Subcutaneous abdominal adipose tissue (tissue), 5 donors: ENCODE data around the gene GLT8D1.

Experiments
- H3K27ac ChIP-seq: one replicate; pipeline ENCODE4 v1.7.0; 2013; ENCODE audit warnings: low read depth, mild to moderate bottlenecking, inconsistent platforms, low read length, moderate library complexity
- H3K27me3 ChIP-seq, 5 donors: one replicate each; pipeline ENCODE4 v1.7.0; 2013; ENCODE audit warnings: low read length in 5 of 5, inconsistent platforms in 1 of 5; ENCODE audit not compliant: control insufficient read depth in 5 of 5, insufficient read depth in 4 of 5
- H3K36me3 ChIP-seq, 5 donors: one replicate each; pipeline ENCODE4 v1.7.0; 2013; ENCODE audit warnings: low read length in 5 of 5; ENCODE audit not compliant: control insufficient read depth in 5 of 5, insufficient read depth in 5 of 5
- H3K4me1 ChIP-seq, 5 donors: one replicate each; pipeline ENCODE4 v1.7.0; 2013; ENCODE audit warnings: low read length in 5 of 5, mild to moderate bottlenecking in 3 of 5, moderate library complexity in 1 of 5; ENCODE audit not compliant: control insufficient read depth in 5 of 5, insufficient read depth in 5 of 5
- H3K4me3 ChIP-seq, 5 donors: one replicate each; pipeline ENCODE4 v1.7.0; 2013; ENCODE audit warnings: low read length in 5 of 5, low read depth in 1 of 5
- H3K9ac ChIP-seq, 5 donors: one replicate each; pipeline ENCODE4 v1.7.0; 2013; ENCODE audit warnings: low read length in 5 of 5, mild to moderate bottlenecking in 4 of 5, moderate library complexity in 3 of 5
- H3K9me3 ChIP-seq, 5 donors: one replicate each; pipeline ENCODE4 v1.7.0; 2013; ENCODE audit warnings: low read length in 5 of 5; ENCODE audit not compliant: control insufficient read depth in 5 of 5
- donor health status: healthy.
- donor health status: healthy.
- donor health status: healthy.
- donor health status: healthy.
- donor health status: healthy.

Gene GLT8D1

GRCh38 chr3:52694528-52695189 is 10.9 kb downstream of the GLT8D1 start:
- no peak overlapping the region for H3K27ac ChIP-seq
- H3K27me3 ChIP-seq, result no peaks in the 10 kb centered on the region
- H3K4me3 ChIP-seq, result no peak overlapping the region
- H3K4me1 ChIP-seq, result no peaks in the 10 kb centered on the region
- H3K36me3 ChIP-seq, result peaks cover 62 to 89% (median 75%) of the 10 kb centered on the region in 5 donors
- H3K9ac ChIP-seq, result no peak overlapping the region
- H3K9me3 ChIP-seq, result no peaks in the 10 kb centered on the region

DNA sequence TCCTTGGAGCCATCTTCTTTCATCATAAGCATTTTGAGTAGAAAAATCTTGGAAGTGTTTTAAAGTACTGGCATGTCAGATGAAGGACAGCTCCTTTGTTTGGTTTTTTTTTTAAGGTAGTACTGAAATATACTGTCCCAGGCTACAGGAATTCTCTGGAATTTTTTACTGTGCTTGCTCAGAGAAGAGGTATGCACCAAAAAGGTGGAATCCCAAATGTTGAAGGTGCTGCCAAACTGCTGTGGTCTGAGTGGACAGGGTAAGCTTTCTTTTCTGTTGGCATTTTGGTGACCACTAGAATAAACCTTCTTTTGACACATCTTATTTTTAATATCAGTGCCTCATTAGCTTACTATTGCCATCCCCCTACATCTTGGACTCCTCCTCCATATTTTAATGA is 12.5 kb downstream of the GLT8D1 start:
- Histone ChIP-seq H3K4me3 (no peak overlapping the region), H3K27me3 (no peaks in the 10 kb centered on the region), H3K27ac (no peak overlapping the region), H3K4me1 (no peaks in the 10 kb centered on the region), H3K9ac (no peak overlapping the region), H3K9me3 (no peaks in the 10 kb centered on the region), H3K36me3 (peaks cover 76 to 97% (median 91%) of the 10 kb centered on the region in 5 donors)

- Histone ChIP-seq H3K4me1 (peaks cover 5 to 16% (median 14%) of the 10 kb centered on the region in 5 donors), H3K27ac (no peak overlapping the region), H3K9ac (no peak overlapping the region), H3K9me3 (no peaks in the 10 kb centered on the region), H3K36me3 (peaks cover 64 to 82% (median 74%) of the 10 kb centered on the region in 5 donors), H3K27me3 (no peaks in the 10 kb centered on the region), H3K4me3 (no peak overlapping the region)
These were observed 15.0 kb downstream of the GLT8D1 start for GRCh38 chr3:52690560-52690959.

DNA sequence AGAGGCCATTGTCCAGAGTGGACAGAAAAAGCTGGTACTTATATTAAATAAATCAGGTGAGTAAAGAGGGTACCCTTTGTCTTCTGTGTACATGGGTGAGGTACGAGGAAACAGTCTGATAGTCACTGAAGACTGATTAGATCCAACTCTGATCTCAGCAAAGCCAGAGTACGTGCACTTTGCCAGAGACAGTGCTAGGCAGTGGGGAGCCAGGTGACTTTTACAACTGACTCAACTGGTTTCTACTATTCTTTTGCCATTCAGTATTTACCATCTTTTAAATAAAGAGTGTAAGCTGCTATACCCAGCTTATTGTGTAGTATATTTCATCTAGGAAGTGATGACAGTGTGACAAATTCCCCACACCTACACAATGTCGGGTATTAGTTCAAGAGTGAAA is 16.4 kb downstream of the GLT8D1 start:
- peaks cover 51 to 69% (median 61%) of the 10 kb centered on the region in 5 donors for H3K36me3 ChIP-seq

DNA sequence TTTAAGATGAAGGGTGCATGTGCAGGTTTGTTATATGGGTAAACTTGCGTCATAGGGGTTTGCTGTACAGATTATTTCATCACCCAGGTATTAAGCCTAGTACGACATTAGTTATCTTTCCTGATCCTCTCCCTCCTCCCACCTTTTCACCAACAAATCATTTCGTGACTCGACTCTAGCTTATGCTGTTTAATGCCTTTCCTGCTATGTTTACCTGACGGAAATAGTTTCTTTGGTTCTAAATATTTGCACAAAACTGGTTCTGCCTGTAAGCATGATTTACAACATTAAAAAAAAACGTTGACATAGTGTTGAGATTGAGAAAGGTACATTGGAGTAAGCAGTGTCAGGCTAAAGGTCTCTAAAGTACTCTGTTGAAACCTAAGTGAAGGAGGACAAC is 17.3 kb downstream of the GLT8D1 start:
- Histone ChIP-seq H3K36me3 (peaks cover 44 to 61% (median 53%) of the 10 kb centered on the region in 5 donors), H3K4me3 (no peak overlapping the region)

More for the DNA sequence above, 16.4 kb downstream of the GLT8D1 start:
- Histone ChIP-seq H3K27me3 (no peaks in the 10 kb centered on the region), H3K27ac (no peak overlapping the region), H3K4me3 (no peak overlapping the region), H3K9me3 (no peaks in the 10 kb centered on the region), H3K4me1 (peaks cover 5 to 24% (median 22%) of the 10 kb centered on the region in 5 donors), H3K9ac (no peak overlapping the region)

DNA sequence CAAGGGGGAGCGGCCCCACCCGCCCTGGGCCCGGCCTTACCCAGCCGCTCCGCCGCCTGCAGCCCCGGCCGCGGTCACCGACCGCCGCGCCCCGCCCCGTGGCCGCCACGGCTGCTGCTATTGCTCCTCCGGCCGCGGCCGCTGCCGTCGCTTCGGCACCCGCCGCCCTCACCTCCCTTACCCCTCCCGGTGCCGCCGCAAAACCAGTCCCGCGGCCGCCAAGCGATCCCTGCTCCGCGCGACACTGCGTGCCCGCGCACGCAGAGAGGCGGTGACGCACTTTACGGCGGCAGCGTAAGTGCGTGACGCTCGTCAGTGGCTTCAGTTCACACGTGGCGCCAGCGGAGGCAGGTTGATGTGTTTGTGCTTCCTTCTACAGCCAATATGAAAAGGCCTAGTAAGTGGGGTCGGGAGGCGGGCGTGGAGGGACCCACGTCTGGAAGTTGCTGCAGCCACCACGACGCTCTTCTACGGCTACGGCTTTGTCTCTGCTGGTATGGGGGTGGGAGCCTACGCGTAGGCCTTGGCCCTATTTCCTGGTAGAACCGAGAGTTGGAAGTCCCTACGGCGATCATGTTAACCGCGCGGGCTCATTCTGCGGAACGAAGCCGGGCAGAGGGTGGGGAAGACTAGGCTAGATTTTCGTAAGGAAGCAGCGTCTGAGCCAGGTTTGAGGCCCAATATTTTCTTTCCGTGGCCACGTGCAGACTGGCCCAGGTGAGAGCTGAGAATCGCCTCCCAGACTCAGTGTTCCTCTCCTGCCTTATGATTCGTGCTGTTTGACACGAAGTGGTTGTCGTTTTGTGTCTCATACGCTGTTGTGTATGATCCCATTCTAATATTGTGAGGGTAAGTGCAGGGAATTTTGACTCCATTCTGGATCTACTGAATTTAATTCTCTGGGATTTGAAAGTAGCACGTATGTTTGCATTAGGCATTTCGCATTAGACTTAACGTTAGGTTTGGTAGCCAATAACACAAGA is 19.6 kb downstream of the GLT8D1 start, which contains the start of the genes GNL3 and PBRM1:
TSS of gene GNL3 (plus strand) at position 324 of the 983 bp plus-strand sequence. CDS start at position 385, 61 bp downstream.
TSS of gene PBRM1 (minus strand) at position 205 of the 983 bp plus-strand sequence.
- no peaks in the 10 kb centered on the region for H3K9me3 ChIP-seq
- peak within 1 kb of the TSS; percentile 98 for H3K27ac ChIP-seq
- H3K27me3 ChIP-seq, result no peaks in the 10 kb centered on the region
- peak within 1 kb of the TSS; percentile 87 to 100 (median 96) for H3K9ac ChIP-seq
- H3K4me1 ChIP-seq, result peaks cover 5 to 53% (median 51%) of the 10 kb centered on the region in 5 donors
- H3K36me3 ChIP-seq, result peaks cover 30 to 39% (median 36%) of the 10 kb centered on the region in 5 donors
- peak within 1 kb of the TSS; percentile 84 to 97 (median 91) for H3K4me3 ChIP-seq

More for the DNA sequence above, 17.3 kb downstream of the GLT8D1 start:
- H3K9ac ChIP-seq, result peak overlapping the region in 1 of 5 donors; percentile 49
- H3K4me1 ChIP-seq, result peaks cover 5 to 33% (median 31%) of the 10 kb centered on the region in 5 donors
- H3K27me3 ChIP-seq, result no peaks in the 10 kb centered on the region
- H3K27ac ChIP-seq, result peak overlapping the region; percentile 98
- no peaks in the 10 kb centered on the region for H3K9me3 ChIP-seq

- peak overlapping the region; percentile 98 for H3K27ac ChIP-seq
- peak overlapping the region; percentile 87 to 100 (median 90) for H3K9ac ChIP-seq
- peak overlapping the region; percentile 84 to 97 (median 89) for H3K4me3 ChIP-seq
- peaks cover 24 to 32% (median 29%) of the 10 kb centered on the region in 5 donors for H3K36me3 ChIP-seq
- peaks cover 5 to 60% (median 58%) of the 10 kb centered on the region in 5 donors for H3K4me1 ChIP-seq
- H3K27me3 ChIP-seq, result no peaks in the 10 kb centered on the region
- H3K9me3 ChIP-seq, result no peaks in the 10 kb centered on the region
These were observed 20.3 kb downstream of the GLT8D1 start for GRCh38 chr3:52685285-52685708.

DNA sequence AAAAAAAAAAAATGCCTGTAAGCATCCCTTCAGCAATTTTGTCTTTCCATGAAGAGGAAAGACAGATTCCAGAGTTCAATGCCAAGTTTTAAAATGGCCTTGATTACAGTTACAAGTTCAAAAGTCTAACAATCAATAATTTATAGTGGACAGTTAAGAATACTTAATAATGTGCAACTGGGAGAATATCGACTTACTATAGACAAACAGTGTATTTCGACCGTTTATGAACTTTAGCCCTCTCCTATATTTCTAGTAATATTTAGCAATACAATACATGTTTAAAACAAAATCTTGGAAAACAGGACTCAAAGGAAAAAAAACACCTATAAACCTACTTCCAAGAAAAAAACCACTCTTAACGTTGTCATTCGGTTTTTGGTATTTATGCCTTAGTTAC is 21.4 kb downstream of the GLT8D1 start:
- peak overlapping the region; percentile 98 for H3K27ac ChIP-seq
- peak overlapping the region in 4 of 5 donors; percentile 62 to 100 (median 90) for H3K9ac ChIP-seq
- H3K4me3 ChIP-seq, result peak overlapping the region in 1 of 5 donors; percentile 89
- peaks cover 21 to 27% (median 23%) of the 10 kb centered on the region in 5 donors for H3K36me3 ChIP-seq
- peaks cover 5 to 71% (median 66%) of the 10 kb centered on the region in 5 donors for H3K4me1 ChIP-seq
- H3K9me3 ChIP-seq, result no peaks in the 10 kb centered on the region
- H3K27me3 ChIP-seq, result no peaks in the 10 kb centered on the region

DNA sequence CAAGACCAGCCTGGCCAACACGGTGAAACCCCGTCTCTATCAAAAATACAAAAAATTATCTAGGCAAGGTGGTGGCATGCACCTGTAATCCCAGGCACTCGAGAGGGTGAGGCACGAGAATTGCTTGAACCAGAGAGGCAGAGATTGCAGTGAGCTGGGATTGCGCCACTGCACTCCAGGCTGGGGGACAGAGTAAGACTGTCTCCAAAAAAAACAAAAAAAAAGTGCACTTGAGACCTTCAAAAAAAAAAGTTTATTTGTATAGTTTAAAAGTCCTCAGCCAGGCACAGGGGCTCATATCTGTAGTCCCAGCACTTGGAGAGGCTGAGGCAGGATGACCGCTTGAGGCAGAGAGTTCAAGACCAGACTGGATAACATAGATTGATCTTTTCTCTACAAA is 22.0 kb downstream of the GLT8D1 start:
- Histone ChIP-seq H3K4me3 (no peak overlapping the region), H3K27ac (peak overlapping the region; percentile 98), H3K4me1 (peaks cover 7 to 77% (median 71%) of the 10 kb centered on the region in 5 donors), H3K36me3 (peaks cover 16 to 24% (median 23%) of the 10 kb centered on the region in 5 donors), H3K9ac (peak overlapping the region in 3 of 5 donors; percentile 52 to 100 (median 62)), H3K27me3 (no peaks in the 10 kb centered on the region), H3K9me3 (no peaks in the 10 kb centered on the region)
